ENCODE data around the gene IL1F10. TPM values are rescaled to one million over a fixed set of nuclear protein-coding genes. Genes with fewer than 3 reads are reported as not detected.

Gene IL1F10
- polyA plus RNA-seq, 1 donor from 2014 or later, result not detected

DNA sequence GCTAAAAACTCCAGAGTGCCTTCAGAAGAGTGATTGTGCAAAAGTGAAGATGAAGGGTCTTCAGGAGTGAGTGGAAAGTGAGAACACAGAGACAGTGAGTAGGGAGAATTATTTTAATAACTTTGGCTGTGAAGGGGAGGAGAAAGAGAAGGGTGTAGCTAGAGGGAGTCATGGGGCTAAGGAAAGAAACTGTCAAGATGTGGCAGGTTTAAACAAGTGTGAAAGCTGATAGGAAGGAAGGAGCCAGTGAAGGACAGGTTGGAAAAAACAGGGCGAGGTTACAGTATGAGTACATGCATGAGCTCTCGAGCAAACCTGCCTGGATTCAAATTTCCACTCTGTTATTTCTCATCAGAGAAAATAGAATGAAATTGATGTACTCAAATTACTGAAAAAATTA, 17.8 kb downstream of the IL1F10 start:
- no peaks in the 10 kb centered on the region for H3F3A ChIP-seq (ENCODE audit: insufficient read depth, low read length, poor library complexity, severe bottlenecking)
- H3K79me2 ChIP-seq (replicated peaks; ENCODE audit: insufficient read depth, low read length), result no peaks in the 10 kb centered on the region
- no peaks in the 10 kb centered on the region for H3K27me3 ChIP-seq (ENCODE audit: insufficient read depth, low read depth, low read length)
- TF ChIP-seq RAD21 (conservative IDR thresholded peaks at IDR 0.05), result no peak
- no peak for TF ChIP-seq POLR2AphosphoS5 (IDR thresholded peaks at IDR 0.05)
- no peak for TF ChIP-seq TAF1 (IDR thresholded peaks at IDR 0.05; ENCODE audit: low read depth)
- TF ChIP-seq SMC3 (conservative IDR thresholded peaks at IDR 0.05; ENCODE audit: poor library complexity), result no peak
- no peak for TF ChIP-seq EZH2 (IDR thresholded peaks at IDR 0.05; ENCODE audit: borderline replicate concordance, insufficient read depth, low read length, poor library complexity, severe bottlenecking)
- no peak for TF ChIP-seq REST (IDR thresholded peaks at IDR 0.05; ENCODE audit: borderline replicate concordance)
- no peak for TF ChIP-seq MXI1 (conservative IDR thresholded peaks at IDR 0.05; ENCODE audit: poor library complexity, severe bottlenecking)
- no peak for TF ChIP-seq EP300 (conservative IDR thresholded peaks at IDR 0.05; ENCODE audit: poor library complexity, severe bottlenecking)
- TF ChIP-seq, protein P1, sequence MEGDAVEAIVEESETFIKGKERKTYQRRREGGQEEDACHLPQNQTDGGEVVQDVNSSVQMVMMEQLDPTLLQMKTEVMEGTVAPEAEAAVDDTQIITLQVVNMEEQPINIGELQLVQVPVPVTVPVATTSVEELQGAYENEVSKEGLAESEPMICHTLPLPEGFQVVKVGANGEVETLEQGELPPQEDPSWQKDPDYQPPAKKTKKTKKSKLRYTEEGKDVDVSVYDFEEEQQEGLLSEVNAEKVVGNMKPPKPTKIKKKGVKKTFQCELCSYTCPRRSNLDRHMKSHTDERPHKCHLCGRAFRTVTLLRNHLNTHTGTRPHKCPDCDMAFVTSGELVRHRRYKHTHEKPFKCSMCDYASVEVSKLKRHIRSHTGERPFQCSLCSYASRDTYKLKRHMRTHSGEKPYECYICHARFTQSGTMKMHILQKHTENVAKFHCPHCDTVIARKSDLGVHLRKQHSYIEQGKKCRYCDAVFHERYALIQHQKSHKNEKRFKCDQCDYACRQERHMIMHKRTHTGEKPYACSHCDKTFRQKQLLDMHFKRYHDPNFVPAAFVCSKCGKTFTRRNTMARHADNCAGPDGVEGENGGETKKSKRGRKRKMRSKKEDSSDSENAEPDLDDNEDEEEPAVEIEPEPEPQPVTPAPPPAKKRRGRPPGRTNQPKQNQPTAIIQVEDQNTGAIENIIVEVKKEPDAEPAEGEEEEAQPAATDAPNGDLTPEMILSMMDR (IDR thresholded peaks at IDR 0.05; ENCODE audit: poor library complexity, severe bottlenecking), result no peak
- H3K9ac ChIP-seq (ENCODE audit: low read length), result no peak overlapping the region
- no peaks in the 10 kb centered on the region for H3K9me3 ChIP-seq (ENCODE audit: low read length)
- no peak overlapping the region for H3K27ac ChIP-seq (ENCODE audit: low read length)
- H3K36me3 ChIP-seq (ENCODE audit: insufficient read depth, low read length), result no peaks in the 10 kb centered on the region
- H3K9me2 ChIP-seq (ENCODE audit: insufficient read depth, low read length), result no peaks in the 10 kb centered on the region
- H3K4me2 ChIP-seq (ENCODE audit: low read length), result no peak overlapping the region
- no peak overlapping the region for H3K4me3 ChIP-seq (ENCODE audit: low read length)
- H2AFZ ChIP-seq (ENCODE audit: low read depth, low read length), result no peak overlapping the region
- H4K20me1 ChIP-seq (ENCODE audit: insufficient read depth), result no peaks in the 10 kb centered on the region

GRCh38 chr2:113088213-113088992, 20.6 kb downstream of the IL1F10 start:
- Histone ChIP-seq H3K9me2 (ENCODE audit: insufficient read depth, low read length) (no peaks in the 10 kb centered on the region), H3K27me3 (ENCODE audit: insufficient read depth, low read depth, low read length) (no peaks in the 10 kb centered on the region), H3K4me3 (ENCODE audit: low read length) (no peak overlapping the region), H4K20me1 (ENCODE audit: insufficient read depth) (no peaks in the 10 kb centered on the region), H3K36me3 (ENCODE audit: insufficient read depth, low read length) (no peaks in the 10 kb centered on the region), H3K9me3 (ENCODE audit: low read length) (no peaks in the 10 kb centered on the region), H3F3A (ENCODE audit: insufficient read depth, low read length, poor library complexity, severe bottlenecking) (no peaks in the 10 kb centered on the region), H3K27ac (ENCODE audit: low read length) (no peak overlapping the region), H3K9ac (ENCODE audit: low read length) (no peak overlapping the region), H3K79me2 (replicated peaks; ENCODE audit: insufficient read depth, low read length) (no peaks in the 10 kb centered on the region), H2AFZ (ENCODE audit: low read depth, low read length) (no peak overlapping the region), H3K4me2 (ENCODE audit: low read length) (no peak overlapping the region)
- TF ChIP-seq MXI1 (conservative IDR thresholded peaks at IDR 0.05; ENCODE audit: poor library complexity, severe bottlenecking) (no peak), POLR2AphosphoS5 (IDR thresholded peaks at IDR 0.05) (no peak), RAD21 (conservative IDR thresholded peaks at IDR 0.05) (no peak), EP300 (conservative IDR thresholded peaks at IDR 0.05; ENCODE audit: poor library complexity, severe bottlenecking) (no peak), TAF1 (IDR thresholded peaks at IDR 0.05; ENCODE audit: low read depth) (no peak), SMC3 (conservative IDR thresholded peaks at IDR 0.05; ENCODE audit: poor library complexity) (no peak), REST (IDR thresholded peaks at IDR 0.05; ENCODE audit: borderline replicate concordance) (no peak), EZH2 (IDR thresholded peaks at IDR 0.05; ENCODE audit: borderline replicate concordance, insufficient read depth, low read length, poor library complexity, severe bottlenecking) (no peak)
- TF ChIP-seq, protein P1 (IDR thresholded peaks at IDR 0.05; ENCODE audit: poor library complexity, severe bottlenecking), result no peak
